GM15510 (cell line): Measurements from ENCODE around the gene MRPS18B.
A peak's percentile ranks its signal among the peaks of the same experiment; 100 is the strongest.

Experiments
- POLR2A ChIP-seq: IDR thresholded peaks from 3 replicates; pipeline ENCODE4 v1.6.1; 2011; ENCODE audit warnings: borderline replicate concordance; ENCODE audit not compliant: insufficient read length; ENCODE audit errors: extremely low read depth

MRPS18B gene

GRCh38 chr6:30617565-30618269 lies at the start of gene MRPS18B:
MRPS18B (plus strand) TSS chr6:30617840; CDS start chr6:30617866, 26 bp downstream.
- TF ChIP-seq POLR2A: peak; percentile 94

- no peak for TF ChIP-seq POLR2A
Measured at GRCh38 chr6:30568245-30568644, 49.4 kb upstream of the MRPS18B start.

GRCh38 chr6:30570263-30570662 lies 47.4 kb upstream of the MRPS18B start:
- no peak for TF ChIP-seq POLR2A

GRCh38 chr6:30570740-30571074 lies 46.9 kb upstream of the MRPS18B start:
- TF ChIP-seq POLR2A: no peak

GRCh38 chr6:30571075-30571761 lies 46.4 kb upstream of the MRPS18B start, which contains the start of gene ABCF1:
ABCF1 (plus strand) TSS chr6:30571442; CDS start chr6:30571488, 46 bp downstream.
- peak; percentile 95 for TF ChIP-seq POLR2A

DNA sequence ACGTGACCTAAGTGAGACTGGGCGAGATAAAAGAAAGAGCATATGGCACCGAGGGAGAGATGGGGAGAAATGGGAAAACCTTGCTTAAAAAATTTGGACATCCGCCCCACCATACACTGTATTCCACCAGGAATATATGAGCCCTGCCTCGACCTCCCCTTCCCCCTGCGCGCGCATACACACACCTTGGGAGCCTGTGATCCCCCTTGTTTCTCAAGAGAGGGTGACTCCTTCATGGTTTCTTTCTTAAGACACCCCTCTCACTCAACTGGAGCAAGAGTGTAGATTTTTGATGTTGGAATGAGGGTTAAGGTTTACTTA lies 45.9 kb upstream of the MRPS18B start:
- TF ChIP-seq POLR2A: no peak

GRCh38 chr6:30572148-30572547 lies 45.5 kb upstream of the MRPS18B start:
- TF ChIP-seq POLR2A: no peak

DNA sequence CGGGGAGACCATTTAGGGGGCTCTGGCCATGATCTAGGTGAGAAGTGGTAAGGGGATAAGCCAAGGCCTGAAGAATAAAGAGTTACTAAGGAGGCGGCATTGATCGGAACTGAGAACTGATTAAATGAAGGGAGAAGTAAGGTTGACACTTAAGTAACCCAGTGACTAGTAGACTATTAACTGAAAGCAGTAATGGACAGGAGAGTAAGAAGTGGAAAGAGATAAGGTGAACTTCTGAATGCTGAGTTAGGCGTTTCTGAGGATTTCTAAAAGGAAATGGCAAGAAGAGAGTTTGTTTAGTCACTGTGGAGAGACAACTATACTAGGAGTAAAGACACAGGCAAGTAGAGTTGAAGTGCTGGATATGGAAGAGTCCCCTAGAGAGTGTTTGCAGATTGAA lies 44.5 kb upstream of the MRPS18B start:
- no peak for TF ChIP-seq POLR2A

DNA sequence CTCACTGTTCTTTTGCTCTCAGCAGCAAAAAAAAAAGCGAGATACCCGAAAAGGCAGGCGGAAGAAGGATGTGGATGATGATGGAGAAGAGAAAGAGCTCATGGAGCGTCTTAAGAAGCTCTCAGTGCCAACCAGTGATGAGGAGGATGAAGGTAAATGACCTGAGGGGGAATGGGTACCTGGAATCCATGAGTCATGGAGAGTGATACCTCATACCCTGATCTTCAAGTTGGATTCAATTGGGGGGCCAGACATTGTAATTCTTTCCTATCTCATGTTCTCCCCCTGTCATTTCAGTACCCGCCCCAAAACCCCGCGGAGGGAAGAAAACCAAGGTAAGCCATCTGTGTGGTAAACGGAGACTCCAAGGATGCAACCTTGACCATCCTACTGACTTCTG lies 39.6 kb upstream of the MRPS18B start:
- TF ChIP-seq POLR2A: no peak

DNA sequence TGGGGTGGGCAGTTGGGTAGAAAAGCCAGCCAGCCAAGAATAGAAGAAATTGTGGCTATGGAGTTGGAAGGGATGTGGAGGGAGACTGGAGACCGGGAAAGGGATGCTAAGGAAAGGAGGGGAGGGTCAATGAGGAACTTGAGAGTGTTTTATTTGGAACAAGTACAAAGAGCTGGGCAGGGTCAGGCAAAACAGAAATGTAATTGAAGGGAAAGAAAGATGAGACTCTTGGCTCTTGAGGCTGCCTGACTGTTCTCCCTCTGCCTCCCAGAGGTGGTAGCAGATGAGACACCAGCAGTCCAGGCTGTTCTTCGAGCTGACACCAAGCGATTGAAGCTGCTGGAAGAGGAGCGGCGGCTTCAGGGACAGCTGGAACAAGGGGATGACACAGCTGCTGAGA lies 33.7 kb upstream of the MRPS18B start:
- TF ChIP-seq POLR2A: no peak

DNA sequence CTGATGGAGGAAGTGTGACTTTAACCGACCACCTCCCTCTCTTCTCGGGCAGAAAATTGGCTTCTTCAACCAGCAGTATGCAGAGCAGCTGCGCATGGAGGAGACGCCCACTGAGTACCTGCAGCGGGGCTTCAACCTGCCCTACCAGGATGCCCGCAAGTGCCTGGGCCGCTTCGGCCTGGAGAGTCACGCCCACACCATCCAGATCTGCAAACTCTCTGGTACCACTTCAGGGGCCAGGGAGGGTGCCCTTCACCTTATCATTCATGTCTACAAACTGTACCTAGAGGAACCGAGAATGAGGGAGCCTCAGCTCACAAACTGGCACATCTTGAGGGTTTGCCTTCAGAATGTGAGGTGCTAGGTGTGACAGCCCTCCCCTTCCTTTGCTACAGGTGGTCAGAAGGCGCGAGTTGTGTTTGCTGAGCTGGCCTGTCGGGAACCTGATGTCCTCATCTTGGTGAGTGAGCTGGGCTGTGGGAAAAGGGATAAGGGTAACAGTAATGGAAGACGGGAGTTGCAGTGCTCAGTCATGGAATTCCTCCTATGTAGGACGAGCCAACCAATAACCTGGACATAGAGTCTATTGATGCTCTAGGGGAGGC lies 27.8 kb upstream of the MRPS18B start:
- no peak for TF ChIP-seq POLR2A

DNA sequence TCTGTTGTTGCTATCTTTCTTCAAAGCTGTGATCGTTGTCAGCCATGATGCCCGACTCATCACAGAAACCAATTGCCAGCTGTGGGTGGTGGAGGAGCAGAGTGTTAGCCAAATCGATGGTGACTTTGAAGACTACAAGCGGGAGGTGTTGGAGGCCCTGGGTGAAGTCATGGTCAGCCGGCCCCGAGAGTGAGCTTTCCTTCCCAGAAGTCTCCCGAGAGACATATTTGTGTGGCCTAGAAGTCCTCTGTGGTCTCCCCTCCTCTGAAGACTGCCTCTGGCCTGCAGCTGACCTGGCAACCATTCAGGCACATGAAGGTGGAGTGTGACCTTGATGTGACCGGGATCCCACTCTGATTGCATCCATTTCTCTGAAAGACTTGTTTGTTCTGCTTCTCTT lies 27.1 kb upstream of the MRPS18B start:
- no peak for TF ChIP-seq POLR2A

DNA sequence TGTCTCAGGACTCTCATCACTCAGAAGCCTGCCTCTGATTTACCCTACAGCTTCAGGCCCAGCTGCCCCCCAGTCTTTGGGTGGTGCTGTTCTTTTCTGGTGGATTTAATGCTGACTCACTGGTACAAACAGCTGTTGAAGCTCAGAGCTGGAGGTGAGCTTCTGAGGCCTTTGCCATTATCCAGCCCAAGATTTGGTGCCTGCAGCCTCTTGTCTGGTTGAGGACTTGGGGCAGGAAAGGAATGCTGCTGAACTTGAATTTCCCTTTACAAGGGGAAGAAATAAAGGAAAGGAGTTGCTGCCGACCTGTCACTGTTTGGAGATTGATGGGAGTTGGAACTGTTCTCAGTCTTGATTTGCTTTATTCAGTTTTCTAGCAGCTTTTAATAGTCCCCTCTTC lies 26.6 kb upstream of the MRPS18B start:
- no peak for TF ChIP-seq POLR2A

GRCh38 chr6:30592287-30592686 lies 25.4 kb upstream of the MRPS18B start:
- no peak for TF ChIP-seq POLR2A

DNA sequence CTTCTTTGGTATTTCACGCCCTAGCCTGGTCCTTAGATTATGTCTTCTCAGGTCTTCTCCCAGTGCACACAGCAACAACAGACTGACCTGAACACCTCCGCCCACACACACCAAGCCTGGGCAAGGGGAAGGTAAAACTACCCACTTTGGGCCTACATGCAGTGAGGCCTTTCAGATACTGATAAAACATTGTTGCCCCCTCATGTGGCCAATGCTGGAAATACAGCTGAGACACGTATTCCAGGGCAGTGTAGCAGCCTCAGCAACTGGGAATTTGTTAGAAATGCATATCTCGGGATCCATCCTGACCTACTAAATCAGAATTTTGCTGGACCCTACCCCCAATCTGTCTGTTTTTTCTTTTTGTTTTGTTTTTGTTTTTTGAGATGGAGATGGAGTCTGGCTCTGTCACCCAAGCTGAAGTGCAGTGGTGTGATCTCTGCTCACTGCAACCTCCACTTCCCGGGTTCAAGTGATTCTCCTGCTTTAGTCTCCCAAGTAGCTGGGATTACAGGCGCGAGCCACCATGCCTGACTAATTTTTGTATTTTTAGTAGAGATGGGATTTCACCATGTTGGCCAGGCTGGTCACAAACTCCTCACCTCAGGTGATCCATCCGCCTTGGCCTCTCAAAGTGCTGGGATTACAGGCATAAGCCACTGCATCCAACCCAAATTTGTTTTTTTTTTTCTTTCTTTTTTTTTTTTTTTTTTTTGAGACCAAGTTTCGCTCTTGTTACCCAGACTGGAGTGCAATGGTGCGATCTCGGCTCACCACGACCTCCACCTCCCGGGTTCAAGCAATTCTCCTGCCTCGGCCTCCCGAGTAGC lies 20.1 kb upstream of the MRPS18B start:
- peak; percentile 18 for TF ChIP-seq POLR2A
